ENCODE results near the gene IRF2.
"Not testable (repeated sequence)": the region's sequence is repeated elsewhere in the genome, so short reads cannot be mapped to it uniquely, and the experiment has no call there.

Gene IRF2

DNA sequence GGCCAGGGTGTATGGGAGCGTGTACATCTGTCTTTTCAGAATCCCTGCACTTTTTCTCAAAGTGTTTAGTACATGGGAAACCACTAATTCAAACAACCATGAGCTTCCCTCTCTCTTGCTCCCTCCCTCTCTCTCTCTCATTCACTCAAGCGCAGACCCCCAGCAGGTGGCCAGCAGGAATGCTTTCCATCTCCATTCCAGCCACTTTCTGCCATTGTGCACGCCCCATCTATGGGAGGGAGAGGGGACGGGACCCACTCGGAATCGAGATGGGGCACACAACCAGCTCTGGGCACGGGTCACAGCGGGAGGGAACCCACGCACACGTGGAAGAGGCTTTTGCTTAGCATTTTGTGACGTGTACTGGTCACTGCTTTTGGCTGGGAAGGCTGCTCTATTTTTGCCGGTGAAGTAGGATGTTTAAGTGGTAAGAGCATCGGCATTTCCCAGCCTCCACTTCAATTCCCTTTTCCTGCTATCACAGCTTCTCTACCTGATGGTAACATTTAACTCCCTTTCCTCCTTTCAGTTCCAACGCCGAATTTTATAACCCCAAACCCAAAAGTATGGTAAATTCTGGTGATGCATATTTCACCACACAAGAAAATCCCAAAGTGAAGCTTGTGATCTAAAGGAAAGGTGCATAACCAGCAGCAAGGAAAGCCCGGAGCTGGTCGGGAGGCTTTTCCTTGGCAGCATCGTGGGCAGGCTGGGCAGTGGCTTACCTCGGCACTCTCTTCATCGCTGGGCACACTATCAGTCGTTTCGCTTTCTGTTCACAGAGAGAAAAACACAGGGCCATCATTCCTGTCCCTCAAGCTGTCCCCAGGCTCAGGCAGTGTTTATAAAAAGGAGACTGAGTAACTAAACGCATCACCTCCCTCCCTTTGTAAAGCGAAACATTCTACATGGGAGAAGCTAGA lies 84.1 kb downstream of the IRF2 start:
- no peak overlapping the region for H3K4me3 Mint-ChIP-seq
- H3K27ac Mint-ChIP-seq: no peak overlapping the region
- ATAC-seq (replicated peaks): no peak
- H3K27me3 Mint-ChIP-seq: no peaks in the 10 kb centered on the region
- H3K4me1 Mint-ChIP-seq (ENCODE audit: low read depth in 2 of 2): peaks cover 10 to 13% of the 10 kb centered on the region in 2 donors
- no peaks in the 10 kb centered on the region for H3K9me3 Mint-ChIP-seq
- H3K36me3 Mint-ChIP-seq (ENCODE audit: insufficient read depth): peaks cover 72% of the 10 kb centered on the region
- DNase-seq: no peak

DNA sequence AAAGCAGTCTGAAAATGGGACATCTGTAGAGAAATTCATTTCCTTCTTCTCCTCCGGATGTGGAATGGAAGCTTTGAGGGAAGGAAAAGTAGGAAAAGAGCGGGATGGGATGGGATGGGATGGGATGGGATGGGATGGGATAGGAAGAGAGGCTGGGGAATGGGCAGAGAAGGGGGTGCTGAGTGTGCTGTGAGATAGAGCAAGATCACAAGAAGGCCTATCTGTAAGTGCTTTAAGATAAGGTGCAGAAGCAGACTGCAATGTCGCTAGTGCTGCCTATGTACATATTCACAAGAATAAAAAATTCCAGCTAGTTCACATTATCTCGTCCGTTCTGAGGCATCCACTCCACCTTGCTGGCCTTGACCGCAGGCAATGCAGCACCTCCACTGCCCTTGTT lies 86.2 kb downstream of the IRF2 start:
- ATAC-seq (replicated peaks) (no peak), DNase-seq (no peak)
- Mint-ChIP-seq H3K36me3 (ENCODE audit: insufficient read depth) (peaks cover 59% of the 10 kb centered on the region), H3K27ac (peak overlapping the region in 1 of 2 donors; percentile 32), H3K4me1 (ENCODE audit: low read depth in 2 of 2) (peaks cover 21 to 34% of the 10 kb centered on the region in 2 donors), H3K9me3 (no peaks in the 10 kb centered on the region), H3K27me3 (no peaks in the 10 kb centered on the region), H3K4me3 (no peak overlapping the region)

DNA sequence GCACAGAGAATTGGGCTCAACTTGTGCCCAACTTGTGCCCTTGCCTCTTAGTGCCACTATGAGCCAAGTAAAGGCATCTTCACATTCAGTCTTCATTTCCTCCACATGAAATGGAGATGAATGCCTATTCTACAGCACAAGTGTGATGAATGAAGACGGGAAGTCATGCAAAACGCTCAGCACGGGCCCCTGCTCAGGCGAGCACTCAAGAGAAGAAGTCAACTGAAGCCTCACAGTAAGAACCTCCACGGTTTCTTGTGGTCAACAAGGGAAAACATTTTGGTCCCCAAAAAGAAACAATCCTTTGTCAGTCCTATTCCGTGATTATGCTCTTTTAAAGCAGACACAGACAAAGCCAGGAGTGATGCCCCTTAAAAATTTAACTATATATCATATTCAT lies 87.0 kb downstream of the IRF2 start:
- Mint-ChIP-seq H3K36me3 (ENCODE audit: insufficient read depth) (peaks cover 52% of the 10 kb centered on the region), H3K4me3 (no peak overlapping the region), H3K4me1 (ENCODE audit: low read depth in 2 of 2) (peaks cover 27 to 41% of the 10 kb centered on the region in 2 donors), H3K9me3 (no peaks in the 10 kb centered on the region), H3K27me3 (no peaks in the 10 kb centered on the region), H3K27ac (peak overlapping the region in 1 of 2 donors; percentile 28)
- no peak for DNase-seq
- no peak for ATAC-seq (replicated peaks)

DNA sequence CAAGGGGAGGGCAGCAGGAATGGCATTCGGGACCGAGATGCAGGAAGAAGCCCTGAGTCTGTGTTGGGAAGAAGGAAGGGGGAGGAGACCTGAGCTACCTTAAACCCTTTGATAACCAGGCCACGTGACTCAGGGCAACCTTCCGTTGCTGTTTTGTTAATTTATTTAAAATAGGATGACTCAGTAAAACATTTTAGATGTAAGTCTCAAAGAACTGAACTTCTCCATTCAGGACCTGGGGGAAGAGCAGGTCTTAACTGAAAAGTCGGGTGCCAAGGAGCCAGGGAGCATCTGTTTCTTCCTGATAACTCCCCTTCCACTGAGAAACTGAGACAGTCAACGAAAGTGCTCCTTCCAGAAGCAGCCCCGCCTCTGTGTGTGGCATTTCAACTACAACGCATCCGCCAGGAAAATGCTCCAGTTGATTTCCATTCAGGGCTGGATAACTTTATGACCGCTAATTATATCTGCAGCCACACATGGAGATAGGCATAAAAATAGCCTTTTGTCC lies 88.0 kb downstream of the IRF2 start:
- H3K9me3 Mint-ChIP-seq: no peaks in the 10 kb centered on the region
- H3K27me3 Mint-ChIP-seq: no peaks in the 10 kb centered on the region
- peaks cover 33 to 52% of the 10 kb centered on the region in 2 donors for H3K4me1 Mint-ChIP-seq (ENCODE audit: low read depth in 2 of 2)
- no peak overlapping the region for H3K4me3 Mint-ChIP-seq
- DNase-seq: no peak
- ATAC-seq (replicated peaks): no peak
- H3K36me3 Mint-ChIP-seq (ENCODE audit: insufficient read depth): peaks cover 47% of the 10 kb centered on the region
- peak overlapping the region; percentile 67 to 79 for H3K27ac Mint-ChIP-seq

DNA sequence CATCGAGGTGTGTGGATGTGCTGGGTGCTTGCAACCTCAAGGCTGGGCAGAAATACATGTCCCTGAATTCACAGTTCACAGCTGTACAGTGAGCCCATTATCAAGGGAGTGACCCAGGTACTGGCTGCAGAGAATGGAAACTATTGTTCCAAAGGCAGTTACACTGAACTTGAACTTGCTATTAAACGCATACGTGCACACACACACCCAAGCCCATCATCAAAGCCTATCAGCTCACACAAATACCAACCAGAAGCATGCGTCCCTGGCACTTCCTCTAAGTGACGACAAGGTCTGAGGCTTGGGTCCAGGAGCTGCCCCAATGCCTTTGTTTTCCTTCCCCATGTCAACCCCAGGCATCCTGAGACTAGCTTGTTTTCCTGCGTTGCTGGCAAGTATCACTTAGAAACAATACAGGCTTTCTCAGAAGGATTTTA lies 88.6 kb downstream of the IRF2 start:
- no peak overlapping the region for H3K4me3 Mint-ChIP-seq
- peaks cover 41% of the 10 kb centered on the region for H3K36me3 Mint-ChIP-seq (ENCODE audit: insufficient read depth)
- ATAC-seq (replicated peaks) (no peak), DNase-seq (no peak)
- peak overlapping the region; percentile 67 to 79 for H3K27ac Mint-ChIP-seq
- peaks cover 34 to 55% of the 10 kb centered on the region in 2 donors for H3K4me1 Mint-ChIP-seq (ENCODE audit: low read depth in 2 of 2)
- no peaks in the 10 kb centered on the region for H3K27me3 Mint-ChIP-seq
- H3K9me3 Mint-ChIP-seq: no peaks in the 10 kb centered on the region

DNA sequence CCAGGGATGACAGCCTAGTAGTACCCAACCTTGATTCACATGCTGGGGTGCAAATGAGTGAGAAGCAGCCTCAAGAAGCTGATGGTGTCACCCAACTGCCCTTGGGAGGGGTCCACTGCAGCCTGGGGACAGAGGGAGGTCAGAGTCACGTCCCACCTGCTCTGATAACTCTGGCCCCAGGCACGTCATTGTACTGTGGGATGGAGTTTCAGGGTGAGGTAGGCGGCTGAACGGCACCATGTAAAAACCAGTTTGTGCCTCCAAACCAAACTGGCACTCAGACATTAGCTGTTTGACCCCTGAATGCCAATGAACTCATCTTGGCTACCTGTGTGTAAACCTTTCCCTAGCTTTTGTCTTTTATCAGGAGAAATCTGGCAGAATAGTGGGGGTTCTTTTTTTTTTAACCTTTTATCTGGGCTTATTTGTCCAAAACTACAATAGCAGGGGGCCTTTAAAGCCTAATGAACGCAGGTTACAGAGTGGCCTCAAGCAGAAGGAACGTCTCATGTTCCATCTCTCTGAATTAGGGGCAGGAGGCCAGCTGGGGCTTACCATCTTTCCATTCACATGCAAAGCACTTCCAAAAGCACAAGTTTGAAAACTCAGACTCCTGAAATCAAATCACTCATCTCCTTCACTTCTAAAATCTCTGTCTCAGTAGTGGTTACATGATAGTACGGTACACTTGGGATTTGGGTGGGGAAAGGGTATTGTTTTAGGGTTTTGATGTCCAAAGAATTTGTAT lies 89.4 kb downstream of the IRF2 start:
- DNase-seq (no peak), ATAC-seq (replicated peaks) (no peak)
- H3K9me3 Mint-ChIP-seq: no peaks in the 10 kb centered on the region
- peak overlapping the region; percentile 28 to 57 for H3K27ac Mint-ChIP-seq
- peaks cover 36% of the 10 kb centered on the region for H3K36me3 Mint-ChIP-seq (ENCODE audit: insufficient read depth)
- peaks cover 36 to 60% of the 10 kb centered on the region in 2 donors for H3K4me1 Mint-ChIP-seq (ENCODE audit: low read depth in 2 of 2)
- peak overlapping the region; percentile 59 to 63 for H3K4me3 Mint-ChIP-seq
- no peaks in the 10 kb centered on the region for H3K27me3 Mint-ChIP-seq

DNA sequence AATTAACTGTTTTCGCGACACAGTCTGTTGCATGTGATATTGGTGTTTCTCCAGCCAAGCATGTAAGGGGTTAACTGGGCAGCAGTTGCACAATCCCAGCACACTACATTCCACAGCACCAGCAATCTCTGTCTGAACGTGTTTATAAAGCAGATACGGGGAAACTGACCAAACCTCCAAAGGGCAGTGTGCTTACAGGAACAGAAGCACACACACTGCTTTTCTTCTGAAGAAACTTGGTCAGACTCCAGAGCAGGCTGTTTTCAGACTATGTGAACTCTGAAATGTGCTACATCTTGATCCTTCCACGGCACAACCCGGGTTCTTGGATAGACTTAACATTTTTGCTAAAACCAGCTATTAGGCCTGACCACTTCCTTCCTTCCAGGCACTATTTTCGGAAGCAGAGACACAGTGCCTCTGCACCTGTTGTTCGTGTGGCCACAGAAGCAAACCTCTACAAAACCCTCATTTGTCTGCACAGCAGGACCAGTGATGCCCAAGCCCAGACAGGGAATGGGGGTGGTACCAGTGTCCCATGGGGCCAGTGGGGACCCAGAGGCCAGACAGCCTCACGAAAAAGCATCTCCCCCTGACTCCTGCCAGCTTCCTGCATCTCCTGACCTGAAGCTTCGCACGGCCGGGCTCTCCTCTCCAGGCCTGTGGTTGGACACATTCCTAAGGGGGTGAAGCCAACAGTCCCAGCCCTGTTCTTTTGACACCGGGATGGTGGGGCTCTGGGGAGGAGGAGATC lies 90.1 kb downstream of the IRF2 start:
- peak in 1 of 3 experiments; percentile 7 for DNase-seq
- no peaks in the 10 kb centered on the region for H3K27me3 Mint-ChIP-seq
- peaks cover 28% of the 10 kb centered on the region for H3K36me3 Mint-ChIP-seq (ENCODE audit: insufficient read depth)
- ATAC-seq (replicated peaks): peak; percentile 71
- H3K4me3 Mint-ChIP-seq: peak overlapping the region; percentile 59 to 63
- H3K9me3 Mint-ChIP-seq: no peaks in the 10 kb centered on the region
- H3K4me1 Mint-ChIP-seq (ENCODE audit: low read depth in 2 of 2): peaks cover 36 to 60% of the 10 kb centered on the region in 2 donors
- H3K27ac Mint-ChIP-seq: peak overlapping the region; percentile 28 to 57

DNA sequence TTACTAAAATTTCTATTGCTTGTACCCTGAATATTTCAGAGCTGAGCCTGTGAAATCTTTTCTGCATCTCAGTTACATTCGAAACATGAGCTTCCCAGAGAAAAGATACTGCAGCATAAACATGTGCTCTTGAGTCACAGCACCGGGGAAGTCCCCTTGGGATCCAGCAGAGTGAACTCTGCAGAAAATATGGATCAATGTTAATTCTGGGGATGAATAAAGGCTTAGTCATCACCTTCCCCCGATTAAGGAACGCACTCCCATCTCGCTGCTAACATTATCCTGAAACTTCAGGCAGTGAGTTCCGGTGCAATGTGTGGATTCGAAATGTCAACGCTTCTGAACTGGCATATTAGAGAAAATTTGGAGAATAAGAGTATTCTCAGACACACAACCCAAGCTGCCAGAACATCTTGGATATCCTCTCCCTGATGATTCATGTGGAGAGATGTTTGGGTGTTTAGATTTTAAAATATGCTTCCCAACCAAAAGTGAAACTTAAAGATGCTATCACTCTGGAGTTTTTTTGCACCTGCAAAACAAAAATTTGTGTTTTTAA lies 90.8 kb downstream of the IRF2 start:
- Mint-ChIP-seq H3K4me3 (peak overlapping the region; percentile 59 to 63), H3K27ac (peak overlapping the region in 1 of 2 donors; percentile 28), H3K4me1 (ENCODE audit: low read depth in 2 of 2) (peaks cover 36 to 60% of the 10 kb centered on the region in 2 donors), H3K27me3 (no peaks in the 10 kb centered on the region), H3K9me3 (no peaks in the 10 kb centered on the region), H3K36me3 (ENCODE audit: insufficient read depth) (peaks cover 22% of the 10 kb centered on the region)
- DNase-seq (no peak), ATAC-seq (replicated peaks) (no peak)

DNA sequence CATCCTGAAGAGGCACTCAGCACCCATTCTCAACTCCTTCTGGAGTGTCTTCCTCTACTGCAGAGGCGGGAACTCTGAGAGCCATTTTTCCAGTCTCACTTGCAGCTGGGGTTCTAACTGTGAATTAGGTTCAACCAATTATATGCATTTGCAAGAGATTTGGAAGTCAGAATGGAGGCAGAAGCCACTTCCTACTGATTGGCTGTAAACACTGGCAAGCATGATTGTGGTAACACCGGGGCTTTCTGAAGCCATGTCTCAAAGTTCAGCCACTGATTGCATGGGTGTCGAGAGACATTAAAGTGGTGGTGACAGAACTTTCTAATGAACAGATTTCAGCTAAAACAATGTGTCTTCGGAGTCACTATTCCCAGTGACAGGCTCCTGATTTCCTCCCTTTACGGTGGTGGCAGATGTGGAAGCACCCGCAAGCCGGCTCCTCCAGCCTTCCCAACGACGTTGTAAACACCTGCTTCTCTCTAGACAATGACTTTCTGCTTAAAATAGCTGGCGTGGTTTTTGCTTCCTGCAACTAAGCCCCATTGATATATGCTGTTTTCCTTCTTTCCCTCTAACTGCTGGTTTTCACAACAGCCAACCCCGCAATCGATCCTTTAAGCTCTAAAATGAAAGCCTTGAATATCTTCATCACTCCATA lies 92.0 kb downstream of the IRF2 start:
- DNase-seq (peak in 1 of 3 experiments; percentile 9), ATAC-seq (replicated peaks) (peak; percentile 58)
- Mint-ChIP-seq H3K27me3 (no peaks in the 10 kb centered on the region), H3K9me3 (no peaks in the 10 kb centered on the region), H3K4me3 (peak overlapping the region; percentile 42 to 51), H3K27ac (peak overlapping the region; percentile 5 to 69), H3K36me3 (ENCODE audit: insufficient read depth) (peaks cover 9% of the 10 kb centered on the region), H3K4me1 (ENCODE audit: low read depth in 2 of 2) (peaks cover 36 to 60% of the 10 kb centered on the region in 2 donors)

DNA sequence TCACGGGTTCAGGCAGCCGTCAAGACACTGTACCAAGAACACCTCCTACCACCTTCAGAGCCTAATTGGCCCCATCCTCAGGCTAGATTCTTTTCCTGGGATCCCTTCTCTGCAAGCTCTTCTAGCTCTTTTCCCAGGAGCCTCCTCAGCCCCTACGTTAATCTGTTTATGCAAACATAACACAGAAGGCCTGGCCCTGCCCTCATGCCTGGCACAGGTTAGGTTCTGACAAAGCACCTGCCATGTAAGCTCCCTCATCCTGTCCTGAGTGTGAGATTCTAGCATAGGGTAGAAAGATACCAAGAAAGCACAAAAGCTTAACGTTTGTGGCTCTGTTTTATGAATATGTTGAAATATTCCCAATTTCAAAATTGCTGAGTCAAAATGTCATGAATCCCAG lies 93.6 kb downstream of the IRF2 start:
- H3K4me1 Mint-ChIP-seq (ENCODE audit: low read depth in 2 of 2): peaks cover 31 to 52% of the 10 kb centered on the region in 2 donors
- no peak for ATAC-seq (replicated peaks)
- H3K4me3 Mint-ChIP-seq: no peak overlapping the region
- no peaks in the 10 kb centered on the region for H3K36me3 Mint-ChIP-seq (ENCODE audit: insufficient read depth)
- peak overlapping the region in 1 of 2 donors; percentile 38 for H3K27ac Mint-ChIP-seq
- no peaks in the 10 kb centered on the region for H3K9me3 Mint-ChIP-seq
- H3K27me3 Mint-ChIP-seq: no peaks in the 10 kb centered on the region
- DNase-seq: no peak

DNA sequence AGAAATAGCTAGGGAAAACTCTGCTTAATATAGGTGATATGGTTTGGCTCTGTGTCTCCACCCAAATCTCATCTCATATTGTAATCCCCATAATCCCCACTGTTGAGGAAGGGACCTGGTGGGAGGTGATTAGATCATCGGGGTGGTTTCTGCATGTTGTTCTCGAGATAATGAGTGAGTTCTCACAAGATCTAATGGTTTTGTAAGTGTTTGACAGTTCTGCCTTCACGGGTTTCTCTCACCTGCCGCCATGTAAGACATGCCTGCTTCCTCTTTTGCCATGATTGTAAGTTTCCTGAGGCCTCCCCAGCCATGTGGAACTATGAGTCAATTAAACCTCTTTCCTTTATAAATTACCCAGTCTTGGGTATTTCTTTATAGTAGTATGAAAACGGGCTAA lies 94.1 kb downstream of the IRF2 start:
- H3K4me1 Mint-ChIP-seq (ENCODE audit: low read depth in 2 of 2): peaks cover 29 to 47% of the 10 kb centered on the region in 2 donors
- not testable (repeated sequence) for H3K27ac Mint-ChIP-seq; H3K27me3 Mint-ChIP-seq; DNase-seq; H3K9me3 Mint-ChIP-seq; H3K4me3 Mint-ChIP-seq; H3K36me3 Mint-ChIP-seq (ENCODE audit: insufficient read depth); ATAC-seq (replicated peaks)

DNA sequence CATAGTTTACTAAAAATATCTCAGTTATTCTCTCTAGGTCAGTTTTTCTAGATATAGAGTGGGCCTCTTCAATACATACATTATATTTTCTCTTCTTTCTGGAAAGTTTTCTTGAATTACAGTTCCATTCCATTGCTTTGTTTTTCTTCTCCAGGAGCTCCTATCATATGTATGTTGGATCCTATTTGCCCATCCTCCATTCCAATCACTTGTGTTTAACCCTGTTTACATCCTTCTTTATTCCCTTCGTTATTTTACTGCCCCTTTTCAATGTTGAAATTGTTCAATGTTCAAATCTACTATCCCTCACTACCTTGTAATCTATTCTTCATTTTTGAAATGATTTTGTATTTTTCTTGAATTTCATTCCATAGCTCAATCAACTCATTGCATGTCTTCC lies 97.4 kb downstream of the IRF2 start:
- Mint-ChIP-seq H3K36me3 (ENCODE audit: insufficient read depth) (no peaks in the 10 kb centered on the region), H3K27me3 (no peaks in the 10 kb centered on the region), H3K4me1 (ENCODE audit: low read depth in 2 of 2) (peaks cover 5 to 14% of the 10 kb centered on the region in 2 donors), H3K27ac (no peak overlapping the region), H3K4me3 (no peak overlapping the region), H3K9me3 (no peaks in the 10 kb centered on the region)
- DNase-seq: no peak
- no peak for ATAC-seq (replicated peaks)
